ENCODE results near the gene SEPTIN10.

SEPTIN10 gene

DNA sequence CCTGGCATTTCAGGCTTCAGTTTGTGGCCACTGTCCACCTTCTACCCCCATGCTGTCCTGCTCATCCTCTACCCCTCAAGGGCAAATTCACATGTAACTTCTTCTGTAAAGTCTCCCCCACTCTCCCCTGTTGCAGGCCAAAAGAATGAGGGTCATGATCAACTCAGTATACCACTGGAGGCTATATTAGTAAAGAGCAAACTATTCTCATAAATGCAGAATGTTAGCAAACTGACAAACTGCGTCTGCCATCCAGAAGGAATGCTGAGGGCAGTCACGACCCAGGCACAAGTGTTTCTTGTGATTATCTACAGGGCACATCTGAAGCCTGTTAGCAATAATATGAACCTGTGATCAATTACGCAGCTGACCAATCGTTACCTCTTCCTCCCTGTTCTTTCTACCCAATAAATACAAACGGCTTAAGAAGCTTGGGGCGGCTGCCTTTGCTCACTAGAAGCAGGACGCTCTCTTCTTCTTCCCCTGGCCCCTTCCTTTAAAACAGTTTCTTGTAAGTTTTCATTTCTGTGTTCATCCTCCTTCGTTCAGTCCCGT, 58.3 kb downstream of the SEPTIN10 start:
- Histone ChIP-seq H3K9me3 (ENCODE audit: control insufficient read depth, low read length) (no peaks in the 10 kb centered on the region), H3K4me2 (ENCODE audit: low read length) (no peak overlapping the region), H3K4me1 (peaks cover 4% of the 10 kb centered on the region), H3K4me3 (ENCODE audit: low read depth, low read length) (no peak overlapping the region), H3K27me3 (ENCODE audit: control insufficient read depth, insufficient read depth, low read length) (no peaks in the 10 kb centered on the region), H2AFZ (no peak overlapping the region), H3K36me3 (ENCODE audit: control insufficient read depth, insufficient read depth, low read length) (no peaks in the 10 kb centered on the region), H3K27ac (no peak overlapping the region), H3K79me2 (no peaks in the 10 kb centered on the region), H3K9ac (no peak overlapping the region)
- TF ChIP-seq, protein P1, sequence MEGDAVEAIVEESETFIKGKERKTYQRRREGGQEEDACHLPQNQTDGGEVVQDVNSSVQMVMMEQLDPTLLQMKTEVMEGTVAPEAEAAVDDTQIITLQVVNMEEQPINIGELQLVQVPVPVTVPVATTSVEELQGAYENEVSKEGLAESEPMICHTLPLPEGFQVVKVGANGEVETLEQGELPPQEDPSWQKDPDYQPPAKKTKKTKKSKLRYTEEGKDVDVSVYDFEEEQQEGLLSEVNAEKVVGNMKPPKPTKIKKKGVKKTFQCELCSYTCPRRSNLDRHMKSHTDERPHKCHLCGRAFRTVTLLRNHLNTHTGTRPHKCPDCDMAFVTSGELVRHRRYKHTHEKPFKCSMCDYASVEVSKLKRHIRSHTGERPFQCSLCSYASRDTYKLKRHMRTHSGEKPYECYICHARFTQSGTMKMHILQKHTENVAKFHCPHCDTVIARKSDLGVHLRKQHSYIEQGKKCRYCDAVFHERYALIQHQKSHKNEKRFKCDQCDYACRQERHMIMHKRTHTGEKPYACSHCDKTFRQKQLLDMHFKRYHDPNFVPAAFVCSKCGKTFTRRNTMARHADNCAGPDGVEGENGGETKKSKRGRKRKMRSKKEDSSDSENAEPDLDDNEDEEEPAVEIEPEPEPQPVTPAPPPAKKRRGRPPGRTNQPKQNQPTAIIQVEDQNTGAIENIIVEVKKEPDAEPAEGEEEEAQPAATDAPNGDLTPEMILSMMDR (IDR thresholded peaks at IDR 0.05) = no peak

- Histone ChIP-seq H3K9ac (no peak overlapping the region), H3K4me1 (peaks cover 4% of the 10 kb centered on the region), H3K27me3 (ENCODE audit: control insufficient read depth, insufficient read depth, low read length) (no peaks in the 10 kb centered on the region), H3K4me3 (ENCODE audit: low read depth, low read length) (no peak overlapping the region), H3K9me3 (ENCODE audit: control insufficient read depth, low read length) (no peaks in the 10 kb centered on the region), H3K27ac (no peak overlapping the region), H3K4me2 (ENCODE audit: low read length) (no peak overlapping the region), H3K36me3 (ENCODE audit: control insufficient read depth, insufficient read depth, low read length) (no peaks in the 10 kb centered on the region), H3K79me2 (no peaks in the 10 kb centered on the region), H2AFZ (no peak overlapping the region)
- TF ChIP-seq, protein P1 (IDR thresholded peaks at IDR 0.05) = no peak
Measured at GRCh38 chr2:109554758-109555157, 59.0 kb downstream of the SEPTIN10 start.

GRCh38 chr2:109549016-109549590, 64.7 kb downstream of the SEPTIN10 start:
- TF ChIP-seq, protein P1 (IDR thresholded peaks at IDR 0.05) = no peak
- no peak overlapping the region for H3K27ac ChIP-seq
- H3K9ac ChIP-seq = no peak overlapping the region

DNA sequence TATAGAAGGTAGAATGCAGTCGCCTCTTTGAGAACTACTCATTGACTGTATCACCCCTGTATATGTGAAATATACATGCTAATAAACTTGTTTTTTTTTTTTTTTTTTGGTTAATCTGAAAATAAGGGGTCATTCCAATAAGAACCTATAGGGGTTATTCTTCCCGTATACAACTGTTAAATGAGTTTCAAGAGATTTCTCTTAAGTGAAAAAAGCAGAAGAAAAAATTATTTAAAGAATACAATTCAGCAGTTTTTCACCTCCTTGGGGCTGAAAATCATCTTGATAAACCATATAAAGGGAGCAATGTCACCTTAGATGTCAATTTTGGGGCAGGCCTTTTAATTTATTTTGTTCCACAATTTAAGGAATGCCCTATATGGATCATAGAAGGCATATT, 66.5 kb downstream of the SEPTIN10 start:
- Histone ChIP-seq H3K36me3 (ENCODE audit: control insufficient read depth, insufficient read depth, low read length) (no peaks in the 10 kb centered on the region), H3K79me2 (no peaks in the 10 kb centered on the region), H3K9me3 (ENCODE audit: control insufficient read depth, low read length) (no peaks in the 10 kb centered on the region), H3K27me3 (ENCODE audit: control insufficient read depth, insufficient read depth, low read length) (no peaks in the 10 kb centered on the region), H3K4me2 (ENCODE audit: low read length) (no peak overlapping the region), H3K9ac (no peak overlapping the region), H3K4me1 (no peaks in the 10 kb centered on the region), H3K4me3 (ENCODE audit: low read depth, low read length) (no peak overlapping the region), H3K27ac (no peak overlapping the region), H2AFZ (no peak overlapping the region)
- TF ChIP-seq, protein P1 (IDR thresholded peaks at IDR 0.05) = no peak

More at GRCh38 chr2:109549016-109549590, 64.7 kb downstream of the SEPTIN10 start:
- Histone ChIP-seq H3K27me3 (ENCODE audit: control insufficient read depth, insufficient read depth, low read length) (no peaks in the 10 kb centered on the region), H3K4me2 (ENCODE audit: low read length) (no peak overlapping the region), H3K79me2 (no peaks in the 10 kb centered on the region), H3K36me3 (ENCODE audit: control insufficient read depth, insufficient read depth, low read length) (no peaks in the 10 kb centered on the region), H3K9me3 (ENCODE audit: control insufficient read depth, low read length) (no peaks in the 10 kb centered on the region), H3K4me3 (ENCODE audit: low read depth, low read length) (no peak overlapping the region), H2AFZ (no peak overlapping the region), H3K4me1 (no peaks in the 10 kb centered on the region)

All from parathyroid adenoma (tissue), 2 donors.